H1 (cell line): ENCODE measurements around the gene INPP5K. TPM values are rescaled to one million over a fixed set of nuclear protein-coding genes. Genes with fewer than 3 reads are reported as not detected.

Experiments
- CTCF ChIA-PET: fragments of 300-600 bp; sonication (Branson Sonifier 250); formaldehyde crosslinking; loops from one replicate; lab custom pipeline; 2021; ENCODE audit not compliant: partially characterized antibody; lab: Charles Lee
- POLR2A ChIA-PET: fragments of 300-600 bp; sonication (Branson Sonifier 250); formaldehyde crosslinking; loops from one replicate; lab custom pipeline; 2021; ENCODE audit warnings: inconsistent platforms; ENCODE audit not compliant: partially characterized antibody; lab: Charles Lee
- DNase-seq, 2 experiments: peaks; one replicate each; pipeline versions ENCODE4 v3.0.0 to v3.0.0-alpha.2; 2010 to 2022; ENCODE audit warnings: low spot score in 2 of 2, low read depth in 1 of 2, mixed read lengths in 1 of 2
- FAIRE-seq: peaks from 2 replicates; lab custom pipeline; 2011; peaks lifted over from hg19 to GRCh38; lab: Jason Lieb, UNC
- H2AFZ ChIP-seq: 2 replicates; pipeline ENCODE4 v1.8.1; 2012; ENCODE audit warnings: low read length, inconsistent platforms
- H2AK5ac ChIP-seq: 2 replicates; pipeline ENCODE4 v1.6.1; 2013; ENCODE audit warnings: low read depth, low read length
- H2BK120ac ChIP-seq: replicated peaks from 2 replicates; pipeline ENCODE3; 2013; ENCODE audit warnings: low read depth, low read length, inconsistent platforms
- H2BK12ac ChIP-seq: 2 replicates; pipeline ENCODE4 v1.6.1; 2013; ENCODE audit warnings: low read depth, low read length
- H2BK15ac ChIP-seq: 2 replicates; pipeline ENCODE4 v1.6.1; 2013; ENCODE audit warnings: low read length
- H2BK20ac ChIP-seq: 2 replicates; pipeline ENCODE4 v1.6.1; 2013; ENCODE audit warnings: low read length
- H2BK5ac ChIP-seq: 2 replicates; pipeline ENCODE4 v1.6.1; 2013; ENCODE audit warnings: low read depth, low read length
- H3K14ac ChIP-seq: 2 replicates; pipeline ENCODE4 v1.6.1; 2013; ENCODE audit warnings: inconsistent platforms; ENCODE audit not compliant: insufficient read length
- H3K18ac ChIP-seq: 2 replicates; pipeline ENCODE4 v1.6.1; 2013; ENCODE audit warnings: low read length; ENCODE audit errors: extremely low read depth
- H3K23ac ChIP-seq: 2 replicates; pipeline ENCODE4 v1.6.1; 2013; ENCODE audit warnings: inconsistent platforms; ENCODE audit not compliant: insufficient read length
- H3K23me2 ChIP-seq: 2 replicates; pipeline ENCODE4 v1.6.1; 2013; ENCODE audit warnings: low read depth, low read length
- H3K27ac ChIP-seq: 2 replicates; pipeline ENCODE4 v1.6.1; 2011; ENCODE audit warnings: low read depth, low read length, inconsistent platforms
- H3K27me3 ChIP-seq, 4 experiments: replicated peaks in 1 of 4; 1 replicate in 1 of 4; 2 replicates in 3 of 4; pipeline versions ENCODE4 v1.6.1 to v1.8.1; 2011 to 2013; ENCODE audit warnings: low read length in 3 of 4, mild to moderate bottlenecking in 3 of 4, inconsistent platforms in 2 of 4, mixed read lengths in 2 of 4, moderate library complexity in 1 of 4; ENCODE audit not compliant: control insufficient read depth in 3 of 4, insufficient read depth in 3 of 4; ENCODE audit errors: extremely low read depth in 1 of 4
- H3K36me3 ChIP-seq, 4 experiments: 2 replicates each; pipeline versions ENCODE4 v1.6.1 to v1.8.1; 2011 to 2013; ENCODE audit warnings: mild to moderate bottlenecking in 4 of 4, low read length in 3 of 4, moderate library complexity in 2 of 4, control low read depth in 1 of 4, inconsistent platforms in 1 of 4; ENCODE audit not compliant: insufficient read depth in 4 of 4, control insufficient read depth in 2 of 4
- H3K4ac ChIP-seq: replicated peaks from 2 replicates; pipeline ENCODE3; 2013; ENCODE audit warnings: low read length, low read depth, mixed read lengths, inconsistent platforms; ENCODE audit not compliant: insufficient read length
- H3K4me1 ChIP-seq, 4 experiments: replicated peaks in 1 of 4; 1 replicate in 1 of 4; 2 replicates in 3 of 4; pipeline versions ENCODE4 v1.6.1 to v1.8.1; 2011 to 2013; ENCODE audit warnings: low read length in 3 of 4, inconsistent platforms in 2 of 4, mixed read lengths in 1 of 4; ENCODE audit not compliant: insufficient read depth in 4 of 4, control insufficient read depth in 3 of 4
- H3K4me2 ChIP-seq, 2 experiments: 2 replicates each; pipeline versions ENCODE4 v1.6.1 to v1.8.1; 2011 to 2013; ENCODE audit warnings: low read depth in 2 of 2, low read length in 2 of 2, control low read depth in 1 of 2, inconsistent platforms in 1 of 2, mild to moderate bottlenecking in 1 of 2; ENCODE audit not compliant: insufficient read depth in 1 of 2
- H3K4me3 ChIP-seq, 4 experiments: fragments of 200-600, 300-600 bp in 1 of 4; sonication (generic), shearing (Covaris generic), sonication (Bioruptor Twin) in 1 of 4; 2 replicates each; pipeline versions ENCODE4 v1.5.1 to v1.8.1; 2011 to 2016; ENCODE audit warnings: low read length in 4 of 4, low read depth in 3 of 4, control low read depth in 2 of 4, inconsistent platforms in 2 of 4, mild to moderate bottlenecking in 2 of 4, mixed read lengths in 1 of 4, moderate library complexity in 1 of 4; ENCODE audit not compliant: insufficient read depth in 2 of 4; ENCODE audit errors: extremely low read depth in 1 of 4
- H3K56ac ChIP-seq: replicated peaks from 2 replicates; pipeline ENCODE3; 2013; ENCODE audit warnings: low read depth, mild to moderate bottlenecking, mixed read lengths, low read length, inconsistent platforms; ENCODE audit not compliant: insufficient read length
- H3K79me1 ChIP-seq: 2 replicates; pipeline ENCODE4 v1.6.1; 2013; ENCODE audit warnings: low read depth, low read length, control low read depth
- H3K79me2 ChIP-seq, 2 experiments: 2 replicates each; pipeline versions ENCODE4 v1.6.1 to v1.8.1; 2012 to 2013; ENCODE audit warnings: low read length in 2 of 2, mild to moderate bottlenecking in 2 of 2, inconsistent platforms in 1 of 2; ENCODE audit not compliant: insufficient read depth in 2 of 2, control insufficient read depth in 1 of 2
- H3K9ac ChIP-seq, 4 experiments: replicated peaks in 1 of 4; 1 replicate in 1 of 4; 2 replicates in 3 of 4; pipeline versions ENCODE4 v1.6.1 to v1.8.1; 2011 to 2013; ENCODE audit warnings: low read depth in 3 of 4, low read length in 3 of 4, control low read depth in 2 of 4, mild to moderate bottlenecking in 2 of 4, moderate library complexity in 2 of 4, inconsistent platforms in 1 of 4; ENCODE audit errors: extremely low read depth in 1 of 4
- H3K9me3 ChIP-seq, 2 experiments: 2 replicates each; pipeline versions ENCODE4 v1.6.1 to v1.8.1; 2012 to 2013; ENCODE audit warnings: mild to moderate bottlenecking in 2 of 2, moderate library complexity in 2 of 2, control low read depth in 1 of 2, inconsistent platforms in 1 of 2, low read depth in 1 of 2, low read length in 1 of 2, mixed read lengths in 1 of 2; ENCODE audit not compliant: insufficient read depth in 2 of 2
- H4K20me1 ChIP-seq, 2 experiments: replicated peaks in 1 of 2; 2 replicates each; pipeline versions ENCODE3 to v1.8.1; 2011 to 2013; ENCODE audit warnings: inconsistent platforms in 2 of 2, low read length in 2 of 2, mild to moderate bottlenecking in 1 of 2; ENCODE audit not compliant: insufficient read depth in 2 of 2, control insufficient read depth in 1 of 2
- H4K5ac ChIP-seq: 2 replicates; pipeline ENCODE4 v1.6.1; 2013; ENCODE audit warnings: low read length, low read depth, mixed read lengths, inconsistent platforms; ENCODE audit not compliant: insufficient read length
- H4K8ac ChIP-seq: 2 replicates; pipeline ENCODE4 v1.8.0; 2013; ENCODE audit warnings: mild to moderate bottlenecking, moderate library complexity, low read length, inconsistent platforms; ENCODE audit not compliant: insufficient read depth; ENCODE audit errors: extremely low read depth
- H4K91ac ChIP-seq: replicated peaks from 2 replicates; pipeline ENCODE3; 2013; ENCODE audit warnings: low read length, mixed read lengths, inconsistent platforms; ENCODE audit not compliant: insufficient read length
- ATF3 ChIP-seq: IDR thresholded peaks from 2 replicates; pipeline ENCODE4 v1.6.1; 2011; ENCODE audit warnings: low read depth, mild to moderate bottlenecking, low read length; ENCODE audit not compliant: insufficient read depth
- EGR1 ChIP-seq: IDR thresholded peaks from 2 replicates; pipeline ENCODE4 v1.6.1; 2011; ENCODE audit warnings: low read depth, low read length, borderline replicate concordance
- GTF2F1 ChIP-seq: IDR thresholded peaks from 2 replicates; pipeline ENCODE4 v1.6.1; 2012; ENCODE audit warnings: low read depth, low read length, improper control_type of control experiment, borderline replicate concordance
- HDAC2 ChIP-seq, 2 experiments: fragments of 300-600 bp in 1 of 2; sonication (generic) in 1 of 2; IDR thresholded peaks; 2 replicates each; pipeline ENCODE4 v1.6.1; 2011 to 2012; ENCODE audit warnings: low read depth in 2 of 2, low read length in 2 of 2, mild to moderate bottlenecking in 2 of 2, moderate library complexity in 2 of 2, borderline replicate concordance in 1 of 2, inconsistent platforms in 1 of 2
- HDAC6 ChIP-seq: IDR thresholded peaks from one replicate; pipeline ENCODE4 v1.7.1; 2012; ENCODE audit warnings: low read depth, mild to moderate bottlenecking, inconsistent platforms, low read length, moderate library complexity
- JUN ChIP-seq: IDR thresholded peaks from 2 replicates; pipeline ENCODE4 v1.6.1; 2011; ENCODE audit warnings: low read depth, mild to moderate bottlenecking, improper control_type of control experiment, low read length
- RXRA ChIP-seq: IDR thresholded peaks from 2 replicates; pipeline ENCODE4 v1.6.1; 2011; ENCODE audit warnings: low read depth, mild to moderate bottlenecking, low read length, moderate library complexity; ENCODE audit not compliant: insufficient read depth
- TAF1 ChIP-seq: IDR thresholded peaks from 2 replicates; pipeline ENCODE4 v1.6.1; 2011; ENCODE audit warnings: mild to moderate bottlenecking, low read depth, low read length
- YY1 ChIP-seq: IDR thresholded peaks from 2 replicates; pipeline ENCODE4 v1.6.1; 2011; ENCODE audit warnings: low read depth, mild to moderate bottlenecking, low read length
- WGBS, 2 experiments: shearing (Covaris generic) in 1 of 2; methylation state at CpG; one replicate each; pipeline versions ENCODE4 v1.1.6 to v1.1.7; 2013 to 2015; ENCODE audit warnings: low lambda C conversion rate in 2 of 2, mixed read lengths in 2 of 2, inconsistent platforms in 1 of 2, low coverage in 1 of 2, missing lambda C conversion rate in 1 of 2; ENCODE audit not compliant: insufficient replicate concordance in 2 of 2, insufficient coverage in 1 of 2, insufficient read length in 1 of 2; ENCODE audit errors: extremely low coverage in 1 of 2, missing lambda C conversion rate in 1 of 2; 5-methylcytosine and 5-hydroxymethylcytosine counted together
- polyA plus RNA-seq, 7 experiments: library from polyadenylated mRNA; depleted of rRNA in 3 of 7; stranded (reverse) in 5 of 7; unstranded in 2 of 7; fragments of >200 nt in 5 of 7; fragments of 200-250 nt in 2 of 7; gene quantifications; 1 replicate in 5 of 7; 2 replicates in 1 of 7; 4 replicates in 1 of 7; pipeline versions ENCODE4 v1.2.1 to v1.2.3, GENCODE V29; 2011 to 2013; ENCODE audit warnings: missing spikeins in 2 of 7, mixed read lengths in 2 of 7
- total RNA-seq: library from RNA; stranded (reverse); fragmentation: NEBNext Ultra II Directional; extraction: Animal tissue kit (Norgen Biotek cat#: 25700); gene quantifications from 2 replicates; pipeline ENCODE4 v1.2.1, GENCODE V29; 2021

Gene INPP5K
- total and polyA plus RNA-seq, 2 of the 8 experiments (the other 6 are each of a cell fraction or from before 2014, with no cell fraction given), result 21.0 to 24.1 TPM

- ChIA-PET POLR2A (interaction anchor here (0.9 kb wide), 1 partner anchor 211 kb away, joined by 3 read pairs; no protein-coding TSS in a partner anchor), CTCF (interaction anchor here (0.8 to 2.4 kb wide), 7 partner anchors 16 to 75 kb away, joined by 3 to 8 read pairs (median 4); partner anchors contain the start of gene INPP5K)
- Histone ChIP-seq H2BK20ac (no peak overlapping the region), H3K4me2 (no peak overlapping the region), H3K4me3 (no peak overlapping the region), H2BK120ac (no peak overlapping the region), H3K27ac (no peak overlapping the region), H4K20me1 (peaks cover 6 to 26% of the 10 kb centered on the region in 2 experiments), H2BK12ac (no peak overlapping the region), H3K9me3 (no peaks in the 10 kb centered on the region), H2BK5ac (no peak overlapping the region), H4K91ac (no peak overlapping the region), H3K18ac (no peak overlapping the region; the same call in 1 of the 2 replicates), H3K79me1 (peaks cover 21% of the 10 kb centered on the region), H3K79me2 (peaks cover 3 to 35% of the 10 kb centered on the region in 2 experiments; a peak in 3 of 4 replicates), H3K4ac (no peak overlapping the region), H3K56ac (no peak overlapping the region), H2AFZ (no peak overlapping the region), H4K8ac (no peak overlapping the region; the same call in 1 of the 2 replicates), H3K14ac (no peak overlapping the region), H4K5ac (no peak overlapping the region), H3K9ac (peak overlapping the region in 1 of 4 experiments; percentile 19; a peak in 1 of 7 replicates), H3K4me1 (peaks cover 0 to under 1% (median 0%) of the 10 kb centered on the region in 4 experiments; a peak in 1 of 7 replicates), H3K23me2 (no peaks in the 10 kb centered on the region), H3K27me3 (no peaks in the 10 kb centered on the region; a peak in 1 of 7 replicates), H3K36me3 (peaks cover 2 to 14% (median 9%) of the 10 kb centered on the region in 4 experiments; a peak in 5 of 8 replicates), H2AK5ac (no peak overlapping the region), H3K23ac (no peak overlapping the region), H2BK15ac (no peak overlapping the region)
- DNase-seq, result no peak
- FAIRE-seq, result no peak
- TF ChIP-seq TAF1 (no peak), EGR1 (no peak), RXRA (no peak), GTF2F1 (no peak), JUN (no peak), YY1 (no peak), HDAC6 (no peak), HDAC2 (IDR thresholded peaks at IDR 0.05; ENCODE audit: borderline replicate concordance in 1 of 2, low read depth in 2 of 2, low read length in 2 of 2) (no peak), ATF3 (no peak)
- 80% methylated on average over 9 of the region's 9 CpGs; no CpG with 5 or more reads in 1 of the 2 experiments for WGBS, 2 experiments
Measured at GRCh38 chr17:1554751-1555540, 38.5 kb upstream of the INPP5K start.
